Measurements from ENCODE around the gene PKN1.
A peak's percentile ranks its signal among the peaks of the same experiment; 100 is the strongest.
"Not testable (repeated sequence)": the region's sequence is repeated elsewhere in the genome, so short reads cannot be mapped to it uniquely, and the experiment has no call there.

PKN1 gene
- total RNA-seq: 44.4 to 156 (median 83.0) reads per million in 17 experiments

- DNase-seq: peak in 3 of 4 experiments; percentile 43 to 83 (median 80)
These were observed at the start of gene PKN1 for GRCh38 chr19:14432791-14433553. Gene PKN1, plus strand, starts transcription at chr19:14433306. Its CDS starts 216 bp downstream, at chr19:14433522.

- DNase-seq: peak; percentile 76 to 87 (median 86)
These were observed 49.2 kb upstream of the PKN1 start for GRCh38 chr19:14383661-14384555.

GRCh38 chr19:14385492-14385891 lies 47.6 kb upstream of the PKN1 start:
- DNase-seq: no peak

- no peak for DNase-seq
These were observed 42.6 kb upstream of the PKN1 start for GRCh38 chr19:14390548-14390947.

- DNase-seq: no peak
These were observed 41.8 kb upstream of the PKN1 start for GRCh38 chr19:14391156-14391821.

- no peak for DNase-seq
These were observed 39.8 kb upstream of the PKN1 start for GRCh38 chr19:14393329-14393728.

GRCh38 chr19:14394167-14394566 lies 38.9 kb upstream of the PKN1 start:
- DNase-seq: no peak

GRCh38 chr19:14395262-14395661 lies 37.8 kb upstream of the PKN1 start:
- peak in 1 of 4 experiments; percentile 4 for DNase-seq

- no peak for DNase-seq
These were observed 37.3 kb upstream of the PKN1 start for GRCh38 chr19:14395710-14396336.

- not testable (repeated sequence) for DNase-seq
These were observed 36.4 kb upstream of the PKN1 start for GRCh38 chr19:14396730-14397129.

GRCh38 chr19:14397168-14397567 lies 35.9 kb upstream of the PKN1 start:
- not testable (repeated sequence) for DNase-seq

- no peak for DNase-seq
These were observed 32.1 kb upstream of the PKN1 start for GRCh38 chr19:14400951-14401431.

- DNase-seq: no peak
These were observed 31.5 kb upstream of the PKN1 start for GRCh38 chr19:14401468-14402195.

- DNase-seq: peak; percentile 83 to 93 (median 90)
These were observed 30.6 kb upstream of the PKN1 start for GRCh38 chr19:14402332-14403144.

GRCh38 chr19:14403145-14403930 lies 29.8 kb upstream of the PKN1 start:
- not testable (repeated sequence) for DNase-seq

GRCh38 chr19:14404312-14404711 lies 28.8 kb upstream of the PKN1 start:
- DNase-seq: no peak

GRCh38 chr19:14405380-14405757 lies 27.7 kb upstream of the PKN1 start:
- DNase-seq: no peak

- DNase-seq: peak; percentile 88 to 95 (median 92)
These were observed 27.1 kb upstream of the PKN1 start for GRCh38 chr19:14405758-14406644.
